ENCODE measurements around the gene POU2AF2. TPM values are rescaled to one million over a fixed set of nuclear protein-coding genes. Genes with fewer than 3 reads are reported as not detected.

The POU2AF2 gene
- total RNA-seq, 1 donor from 2014 or later: not detected

GRCh38 chr11:111269146-111269868 is 23.8 kb downstream of the POU2AF2 start:
- no peaks in the 10 kb centered on the region for H3K79me2 ChIP-seq (ENCODE audit: insufficient read depth, low read length)
- no peak overlapping the region for H3K9ac ChIP-seq (ENCODE audit: low read length)
- no peak overlapping the region for H3K4me3 ChIP-seq (ENCODE audit: insufficient read depth, low read depth, low read length)
- DNase-seq (ENCODE audit: low read depth) (no peak), FAIRE-seq (no peak)
- H3K36me3 Mint-ChIP-seq (ENCODE audit: low read depth, unreplicated experiment): no peaks in the 10 kb centered on the region
- H4K20me1 ChIP-seq (ENCODE audit: insufficient read depth, low read length): no peaks in the 10 kb centered on the region
- no peak overlapping the region for H2AFZ ChIP-seq (ENCODE audit: low read depth, low read length)
- no peak overlapping the region for H3K4me2 ChIP-seq (ENCODE audit: low read length)
- no peaks in the 10 kb centered on the region for H3K4me1 ChIP-seq (ENCODE audit: insufficient read depth, low read length)
- peaks cover 3% of the 10 kb centered on the region for H3K27me3 Mint-ChIP-seq (ENCODE audit: low read depth, unreplicated experiment)
- H3K27me3 ChIP-seq (ENCODE audit: insufficient read depth, low read length): no peaks in the 10 kb centered on the region
- TF ChIP-seq EZH2 (IDR thresholded peaks at IDR 0.05; ENCODE audit: insufficient read depth, low read length): no peak
- TF ChIP-seq CTCF (IDR thresholded peaks at IDR 0.05; ENCODE audit: insufficient read depth, low read depth, low read length): no peak
- no peaks in the 10 kb centered on the region for H3K9me3 ChIP-seq (ENCODE audit: insufficient read depth, low read depth, low read length)
- H3K9me3 Mint-ChIP-seq (ENCODE audit: unreplicated experiment): no peaks in the 10 kb centered on the region
- H3K27ac Mint-ChIP-seq (ENCODE audit: unreplicated experiment): no peak overlapping the region
- H3K4me1 Mint-ChIP-seq (ENCODE audit: low read depth, unreplicated experiment): no peaks in the 10 kb centered on the region
- H3K27ac ChIP-seq (ENCODE audit: low read depth, low read length): no peak overlapping the region
- no peak overlapping the region for H3K4me3 Mint-ChIP-seq (ENCODE audit: unreplicated experiment)
- H3K36me3 ChIP-seq (ENCODE audit: insufficient read depth, low read length): no peaks in the 10 kb centered on the region

- Histone ChIP-seq H3K27me3 (ENCODE audit: insufficient read depth, low read length) (peaks cover 4% of the 10 kb centered on the region), H3K9me3 (ENCODE audit: insufficient read depth, low read depth, low read length) (no peaks in the 10 kb centered on the region), H3K4me3 (ENCODE audit: insufficient read depth, low read depth, low read length) (no peak overlapping the region), H2AFZ (ENCODE audit: low read depth, low read length) (no peak overlapping the region), H3K4me2 (ENCODE audit: low read length) (no peak overlapping the region), H3K36me3 (ENCODE audit: insufficient read depth, low read length) (no peaks in the 10 kb centered on the region), H3K9ac (ENCODE audit: low read length) (no peak overlapping the region), H4K20me1 (ENCODE audit: insufficient read depth, low read length) (no peaks in the 10 kb centered on the region), H3K4me1 (ENCODE audit: insufficient read depth, low read length) (no peaks in the 10 kb centered on the region), H3K27ac (ENCODE audit: low read depth, low read length) (no peak overlapping the region), H3K79me2 (ENCODE audit: insufficient read depth, low read length) (no peaks in the 10 kb centered on the region)
- H3K4me3 Mint-ChIP-seq (ENCODE audit: unreplicated experiment): no peak overlapping the region
- FAIRE-seq (no peak), DNase-seq (ENCODE audit: low read depth) (no peak)
- no peaks in the 10 kb centered on the region for H3K9me3 Mint-ChIP-seq (ENCODE audit: unreplicated experiment)
- no peaks in the 10 kb centered on the region for H3K4me1 Mint-ChIP-seq (ENCODE audit: low read depth, unreplicated experiment)
- TF ChIP-seq EZH2 (IDR thresholded peaks at IDR 0.05; ENCODE audit: insufficient read depth, low read length) (no peak), CTCF (IDR thresholded peaks at IDR 0.05; ENCODE audit: insufficient read depth, low read depth, low read length) (no peak)
- H3K27ac Mint-ChIP-seq (ENCODE audit: unreplicated experiment): no peak overlapping the region
- H3K36me3 Mint-ChIP-seq (ENCODE audit: low read depth, unreplicated experiment): no peaks in the 10 kb centered on the region
- H3K27me3 Mint-ChIP-seq (ENCODE audit: low read depth, unreplicated experiment): peaks cover 3% of the 10 kb centered on the region
Observed at GRCh38 chr11:111272420-111272819, 26.9 kb downstream of the POU2AF2 start.

- Mint-ChIP-seq H3K4me3 (ENCODE audit: unreplicated experiment) (no peak overlapping the region), H3K27ac (ENCODE audit: unreplicated experiment) (no peak overlapping the region)
- no peak for FAIRE-seq
Observed at GRCh38 chr11:111282562-111283075, 37.1 kb downstream of the POU2AF2 start.

More at GRCh38 chr11:111282562-111283075, 37.1 kb downstream of the POU2AF2 start:
- H3K79me2 ChIP-seq (ENCODE audit: insufficient read depth, low read length): no peaks in the 10 kb centered on the region
- peaks cover 10% of the 10 kb centered on the region for H3K27me3 ChIP-seq (ENCODE audit: insufficient read depth, low read length)
- no peaks in the 10 kb centered on the region for H3K4me1 ChIP-seq (ENCODE audit: insufficient read depth, low read length)
- no peaks in the 10 kb centered on the region for H4K20me1 ChIP-seq (ENCODE audit: insufficient read depth, low read length)
- no peak overlapping the region for H3K4me3 ChIP-seq (ENCODE audit: insufficient read depth, low read depth, low read length)
- no peak overlapping the region for H3K4me2 ChIP-seq (ENCODE audit: low read length)
- Mint-ChIP-seq H3K36me3 (ENCODE audit: low read depth, unreplicated experiment) (no peaks in the 10 kb centered on the region), H3K27me3 (ENCODE audit: low read depth, unreplicated experiment) (peaks cover 13% of the 10 kb centered on the region), H3K4me1 (ENCODE audit: low read depth, unreplicated experiment) (no peaks in the 10 kb centered on the region), H3K9me3 (ENCODE audit: unreplicated experiment) (no peaks in the 10 kb centered on the region)
- no peak for TF ChIP-seq CTCF (IDR thresholded peaks at IDR 0.05; ENCODE audit: insufficient read depth, low read depth, low read length)
- TF ChIP-seq EZH2 (IDR thresholded peaks at IDR 0.05; ENCODE audit: insufficient read depth, low read length): no peak
- DNase-seq (ENCODE audit: low read depth): no peak
- no peak overlapping the region for H3K9ac ChIP-seq (ENCODE audit: low read length)
- H2AFZ ChIP-seq (ENCODE audit: low read depth, low read length): no peak overlapping the region
- no peaks in the 10 kb centered on the region for H3K9me3 ChIP-seq (ENCODE audit: insufficient read depth, low read depth, low read length)
- no peak overlapping the region for H3K27ac ChIP-seq (ENCODE audit: low read depth, low read length)
- no peaks in the 10 kb centered on the region for H3K36me3 ChIP-seq (ENCODE audit: insufficient read depth, low read length)

All from astrocyte (in vitro differentiated cells and primary cell).